ENCODE measurements around the gene TP73. TPM values are rescaled to one million over a fixed set of nuclear protein-coding genes. Genes with fewer than 3 reads are reported as not detected.

TP73 gene
- total and polyA plus RNA-seq, 4 experiments from 2014 or later = 0.15 to 0.17 TPM; not detected in 2

DNA sequence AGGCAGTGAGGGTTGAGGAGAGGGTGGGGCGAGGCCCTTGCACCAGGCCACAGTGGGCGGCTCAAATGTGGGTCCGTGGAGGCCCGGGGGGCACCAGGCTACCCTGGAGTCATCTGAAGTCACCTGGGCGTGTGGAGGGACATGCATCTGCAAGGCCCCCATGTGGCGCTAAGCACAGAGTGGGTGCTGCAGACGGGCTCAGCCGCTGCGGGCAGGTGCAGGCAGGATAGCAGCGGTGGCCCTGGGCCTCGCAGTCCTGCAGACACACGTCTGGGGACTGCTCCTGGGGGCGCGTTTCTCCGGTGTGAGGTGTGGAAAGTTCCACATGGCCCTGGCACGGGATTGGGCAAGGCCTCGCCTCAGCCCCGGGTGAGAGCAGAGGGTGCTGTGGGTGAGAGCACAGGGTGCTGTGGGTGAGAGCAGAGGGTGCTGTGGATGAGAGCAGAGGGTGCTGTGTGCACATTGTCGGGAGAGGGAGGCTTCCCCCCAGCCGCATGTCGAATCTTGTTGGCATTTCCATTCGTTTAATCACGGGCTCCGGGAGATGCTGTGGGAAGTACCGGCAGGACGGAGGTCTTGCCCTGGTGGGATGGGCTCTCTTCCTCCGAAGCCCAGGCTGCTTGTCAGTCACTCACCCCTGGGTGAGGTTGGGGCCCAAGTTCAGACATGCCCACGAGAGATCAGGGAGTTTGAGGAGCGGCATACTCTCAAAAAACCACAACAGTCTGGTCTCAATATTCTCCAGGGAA is 46.5 kb downstream of the TP73 start:
- Histone ChIP-seq H3K9me3 (ENCODE audit: control insufficient read depth in 1 of 2, low read length in 2 of 2) (no peaks in the 10 kb centered on the region), H3K36me3 (ENCODE audit: insufficient read depth, low read length) (no peaks in the 10 kb centered on the region), H3K4me1 (ENCODE audit: insufficient read depth, low read length) (no peaks in the 10 kb centered on the region), H3K27me3 (ENCODE audit: insufficient read depth, low read length) (no peaks in the 10 kb centered on the region), H3K4me3 (ENCODE audit: low read length in 2 of 2) (no peak overlapping the region), H3K27ac (ENCODE audit: low read depth, low read length) (no peak overlapping the region)
- peak in 1 of 5 donors; percentile 11 for DNase-seq
- Mint-ChIP-seq H3K27ac (no peak overlapping the region), H3K4me3 (no peak overlapping the region), H3K9me3 (no peaks in the 10 kb centered on the region), H3K36me3 (no peaks in the 10 kb centered on the region), H3K27me3 (peaks cover 4 to 6% of the 10 kb centered on the region in 2 donors), H3K4me1 (peaks cover 0 to 5% (median 2%) of the 10 kb centered on the region in 4 donors)
- CTCF ChIA-PET (ENCODE audit: partially characterized antibody) = no interaction called here
- POLR2A ChIA-PET (ENCODE audit: partially characterized antibody) = no interaction called here
- intact Hi-C loops (cut with micrococcal nuclease) = no loop called here

DNA sequence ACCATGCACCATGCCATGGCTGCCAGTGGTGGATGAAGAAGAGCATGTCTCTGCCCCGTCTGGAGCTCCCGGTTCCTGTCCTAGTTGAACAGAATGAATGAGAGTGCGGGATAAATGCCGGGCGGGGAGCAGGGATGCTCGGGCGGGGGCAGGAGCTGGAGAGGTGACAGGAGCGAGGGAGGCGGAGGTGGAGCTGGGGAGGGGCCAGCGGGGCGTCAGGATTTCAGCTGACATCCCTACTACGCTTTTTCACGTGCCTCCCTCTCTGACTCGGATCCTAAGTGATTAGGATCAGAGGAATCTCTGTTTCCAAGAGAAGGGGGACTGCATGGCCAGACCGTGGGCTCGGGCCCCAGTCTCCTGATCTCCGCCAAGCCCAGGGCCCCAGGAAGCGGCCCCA is 47.3 kb downstream of the TP73 start:
- ChIA-PET CTCF (ENCODE audit: partially characterized antibody) (no interaction called here), POLR2A (ENCODE audit: partially characterized antibody) (no interaction called here)
- Histone ChIP-seq H3K27ac (ENCODE audit: low read depth, low read length) (no peak overlapping the region), H3K4me1 (ENCODE audit: insufficient read depth, low read length) (no peaks in the 10 kb centered on the region), H3K27me3 (ENCODE audit: insufficient read depth, low read length) (no peaks in the 10 kb centered on the region), H3K36me3 (ENCODE audit: insufficient read depth, low read length) (no peaks in the 10 kb centered on the region), H3K4me3 (ENCODE audit: low read length in 2 of 2) (no peak overlapping the region), H3K9me3 (ENCODE audit: control insufficient read depth in 1 of 2, low read length in 2 of 2) (no peaks in the 10 kb centered on the region)
- DNase-seq = peak in 1 of 5 donors; percentile 7
- intact Hi-C loops (cut with micrococcal nuclease) = no loop called here
- Mint-ChIP-seq H3K9me3 (no peaks in the 10 kb centered on the region), H3K4me3 (no peak overlapping the region), H3K36me3 (no peaks in the 10 kb centered on the region), H3K27me3 (peaks cover 6% of the 10 kb centered on the region in 2 donors), H3K27ac (no peak overlapping the region), H3K4me1 (peaks cover 3 to 10% (median 6%) of the 10 kb centered on the region in 4 donors)

DNA sequence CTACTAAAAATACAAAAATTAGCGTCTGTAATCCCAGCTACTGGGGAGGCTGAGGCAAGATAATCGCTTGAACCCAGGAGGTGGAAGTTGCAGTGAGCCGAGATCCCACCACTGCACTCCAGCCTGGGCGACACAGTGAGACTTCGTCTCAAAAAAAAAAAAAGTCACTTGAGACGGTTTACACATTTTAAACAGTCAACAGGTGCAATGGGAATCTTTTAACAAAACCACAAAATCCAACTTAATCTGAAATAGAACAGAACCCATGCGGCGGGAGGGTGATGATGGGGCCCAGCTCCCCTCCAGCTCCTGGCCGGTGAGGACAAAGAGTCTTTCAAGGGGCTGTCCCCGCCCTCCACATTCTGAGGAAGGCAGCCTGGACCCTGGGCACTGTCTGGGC is 48.3 kb downstream of the TP73 start:
- H3K27ac ChIP-seq (ENCODE audit: low read depth, low read length) = no peak overlapping the region
- H3K9me3 ChIP-seq (ENCODE audit: control insufficient read depth in 1 of 2, low read length in 2 of 2) = no peaks in the 10 kb centered on the region
- no peaks in the 10 kb centered on the region for H3K36me3 Mint-ChIP-seq
- no peak overlapping the region for H3K27ac Mint-ChIP-seq
- no peaks in the 10 kb centered on the region for H3K27me3 ChIP-seq (ENCODE audit: insufficient read depth, low read length)
- H3K4me1 Mint-ChIP-seq = peaks cover 3 to 10% (median 6%) of the 10 kb centered on the region in 4 donors
- H3K9me3 Mint-ChIP-seq = no peaks in the 10 kb centered on the region
- peaks cover 6% of the 10 kb centered on the region in 2 donors for H3K27me3 Mint-ChIP-seq
- CTCF ChIA-PET (ENCODE audit: partially characterized antibody) = no interaction called here
- no peak overlapping the region for H3K4me3 Mint-ChIP-seq
- intact Hi-C loops (cut with micrococcal nuclease) = no loop called here
- POLR2A ChIA-PET (ENCODE audit: partially characterized antibody) = no interaction called here
- no peaks in the 10 kb centered on the region for H3K36me3 ChIP-seq (ENCODE audit: insufficient read depth, low read length)
- H3K4me1 ChIP-seq (ENCODE audit: insufficient read depth, low read length) = no peaks in the 10 kb centered on the region
- H3K4me3 ChIP-seq (ENCODE audit: low read length in 2 of 2) = no peak overlapping the region
- DNase-seq = no peak

DNA sequence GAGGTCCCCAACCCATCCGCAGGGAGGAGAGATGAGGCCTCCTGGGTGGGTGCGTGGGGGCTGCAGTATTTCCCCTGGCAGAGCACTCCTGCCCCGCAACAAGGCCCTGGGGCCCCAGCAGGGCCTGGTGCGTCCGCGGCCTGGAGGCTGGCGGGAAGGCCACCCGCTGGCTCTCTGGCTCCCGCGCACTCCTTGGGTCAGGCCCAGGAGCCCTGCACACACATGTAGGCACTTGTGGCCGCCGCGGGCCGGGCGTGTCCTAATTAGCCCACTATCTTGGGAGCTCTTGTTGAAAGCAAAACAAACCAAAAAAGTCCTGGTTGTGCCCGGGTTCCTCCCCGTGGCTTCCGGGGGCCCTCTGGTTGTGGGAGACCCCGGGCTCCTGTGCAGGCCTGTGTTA is 50.2 kb downstream of the TP73 start:
- Mint-ChIP-seq H3K9me3 (no peaks in the 10 kb centered on the region), H3K36me3 (no peaks in the 10 kb centered on the region), H3K4me1 (peaks cover 3 to 6% (median 5%) of the 10 kb centered on the region in 4 donors), H3K27me3 (peaks cover 8 to 11% of the 10 kb centered on the region in 2 donors), H3K27ac (no peak overlapping the region), H3K4me3 (no peak overlapping the region)
- no peaks in the 10 kb centered on the region for H3K4me1 ChIP-seq (ENCODE audit: insufficient read depth, low read length)
- no peaks in the 10 kb centered on the region for H3K27me3 ChIP-seq (ENCODE audit: insufficient read depth, low read length)
- no peaks in the 10 kb centered on the region for H3K36me3 ChIP-seq (ENCODE audit: insufficient read depth, low read length)
- CTCF ChIA-PET (ENCODE audit: partially characterized antibody) = interaction anchor here (1.2 kb wide), 1 partner anchor 22 kb away, joined by 3 read pairs; no protein-coding TSS in a partner anchor
- no peak overlapping the region for H3K27ac ChIP-seq (ENCODE audit: low read depth, low read length)
- intact Hi-C loops (cut with micrococcal nuclease) = no loop called here
- no peak for DNase-seq
- no peaks in the 10 kb centered on the region for H3K9me3 ChIP-seq (ENCODE audit: control insufficient read depth in 1 of 2, low read length in 2 of 2)
- POLR2A ChIA-PET (ENCODE audit: partially characterized antibody) = no interaction called here
- H3K4me3 ChIP-seq (ENCODE audit: low read length in 2 of 2) = no peak overlapping the region

DNA sequence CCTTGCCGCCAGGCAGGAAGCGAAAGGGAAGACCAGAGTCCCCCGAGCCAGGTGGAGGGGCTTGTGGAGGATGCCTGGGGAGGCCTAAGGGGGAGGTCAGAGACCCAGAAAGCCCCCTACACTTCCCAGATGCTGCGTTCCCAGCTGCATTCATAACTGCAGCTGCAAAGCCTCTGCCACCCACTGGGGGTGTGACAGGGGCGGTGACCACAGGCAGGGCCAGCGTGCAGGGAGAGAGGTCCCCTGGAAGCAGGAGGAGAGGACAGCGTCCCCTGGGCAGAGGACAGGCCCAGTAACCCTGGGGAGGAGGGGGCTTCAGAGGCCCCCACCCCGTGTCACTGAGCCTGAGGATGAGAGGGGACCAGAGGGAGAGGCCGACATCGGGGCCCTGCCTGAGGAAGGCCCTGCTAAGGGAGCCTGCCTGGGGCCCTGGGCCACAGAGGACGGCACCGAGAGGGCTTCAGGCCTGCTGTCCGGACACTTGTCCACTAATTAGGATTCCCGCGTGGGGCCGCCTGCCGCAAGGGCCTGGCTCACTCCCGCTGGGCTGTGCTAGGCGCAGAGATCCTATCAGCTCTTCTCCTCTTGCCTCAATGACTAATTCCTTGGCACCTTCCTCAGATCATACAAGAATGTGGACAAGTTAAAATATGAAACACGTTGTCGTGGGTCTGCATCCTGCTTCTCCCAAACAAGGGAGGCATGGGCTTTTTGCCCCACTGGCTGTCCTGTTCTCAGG is 50.8 kb downstream of the TP73 start:
- H3K4me1 Mint-ChIP-seq = peaks cover 3 to 6% (median 5%) of the 10 kb centered on the region in 4 donors
- ChIA-PET POLR2A (ENCODE audit: partially characterized antibody) (no interaction called here), CTCF (ENCODE audit: partially characterized antibody) (interaction anchor here (1.2 kb wide), 1 partner anchor 22 kb away, joined by 3 read pairs; no protein-coding TSS in a partner anchor)

DNA sequence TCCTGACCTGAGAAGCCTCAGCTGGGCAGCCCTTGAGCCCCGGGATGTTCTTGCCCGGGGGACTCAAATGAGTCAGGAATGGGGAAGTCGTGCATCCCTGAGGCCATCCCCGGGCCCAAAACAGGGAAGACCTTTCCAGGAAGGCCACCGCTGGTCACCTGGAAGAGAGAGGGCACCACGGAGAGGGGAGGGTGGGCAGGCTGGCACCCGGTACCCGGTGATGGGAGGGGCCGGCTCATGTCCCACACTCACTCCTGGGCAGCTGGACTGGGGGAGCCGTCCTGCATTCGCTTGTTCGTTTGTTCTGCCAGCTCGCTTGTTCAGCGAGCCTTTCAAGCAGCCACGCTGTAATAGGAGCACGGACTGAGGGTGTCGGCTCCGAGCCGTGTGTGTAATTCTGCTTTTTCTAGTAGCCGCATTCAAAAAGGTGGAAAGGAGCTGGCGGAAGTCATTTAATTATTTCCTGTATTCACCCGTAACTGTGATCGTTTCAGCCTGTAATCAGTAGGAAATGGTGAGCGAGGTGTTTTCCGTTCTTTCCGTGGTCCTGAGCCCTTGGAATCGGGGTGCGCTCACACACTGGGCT is 51.6 kb downstream of the TP73 start:
- Mint-ChIP-seq H3K36me3 (no peaks in the 10 kb centered on the region), H3K4me1 (peaks cover 3 to 6% (median 5%) of the 10 kb centered on the region in 4 donors), H3K9me3 (no peaks in the 10 kb centered on the region), H3K27ac (peak overlapping the region in 2 of 7 donors; percentile 16 to 48), H3K4me3 (peak overlapping the region in 5 of 8 donors; percentile 44 to 61 (median 49)), H3K27me3 (peaks cover 10 to 11% of the 10 kb centered on the region in 2 donors)
- CTCF ChIA-PET (ENCODE audit: partially characterized antibody) = no interaction called here
- no peaks in the 10 kb centered on the region for H3K27me3 ChIP-seq (ENCODE audit: insufficient read depth, low read length)
- no peaks in the 10 kb centered on the region for H3K9me3 ChIP-seq (ENCODE audit: control insufficient read depth in 1 of 2, low read length in 2 of 2)
- H3K27ac ChIP-seq (ENCODE audit: low read depth, low read length) = no peak overlapping the region
- DNase-seq = no peak
- no peaks in the 10 kb centered on the region for H3K36me3 ChIP-seq (ENCODE audit: insufficient read depth, low read length)
- intact Hi-C loops (cut with micrococcal nuclease) = no loop called here
- no peaks in the 10 kb centered on the region for H3K4me1 ChIP-seq (ENCODE audit: insufficient read depth, low read length)
- no peak overlapping the region for H3K4me3 ChIP-seq (ENCODE audit: low read length in 2 of 2)
- POLR2A ChIA-PET (ENCODE audit: partially characterized antibody) = no interaction called here

More for the DNA sequence above, 50.8 kb downstream of the TP73 start:
- intact Hi-C loops (cut with micrococcal nuclease) = no loop called here
- H3K4me3 Mint-ChIP-seq = no peak overlapping the region
- no peak overlapping the region for H3K4me3 ChIP-seq (ENCODE audit: low read length in 2 of 2)
- H3K9me3 ChIP-seq (ENCODE audit: control insufficient read depth in 1 of 2, low read length in 2 of 2) = no peaks in the 10 kb centered on the region
- no peak for DNase-seq
- no peaks in the 10 kb centered on the region for H3K27me3 ChIP-seq (ENCODE audit: insufficient read depth, low read length)
- no peak overlapping the region for H3K27ac ChIP-seq (ENCODE audit: low read depth, low read length)
- H3K9me3 Mint-ChIP-seq = no peaks in the 10 kb centered on the region
- no peaks in the 10 kb centered on the region for H3K4me1 ChIP-seq (ENCODE audit: insufficient read depth, low read length)
- H3K27ac Mint-ChIP-seq = peak overlapping the region in 1 of 7 donors; percentile 48
- no peaks in the 10 kb centered on the region for H3K36me3 ChIP-seq (ENCODE audit: insufficient read depth, low read length)
- H3K36me3 Mint-ChIP-seq = no peaks in the 10 kb centered on the region
- H3K27me3 Mint-ChIP-seq = peaks cover 8 to 9% of the 10 kb centered on the region in 2 donors

DNA sequence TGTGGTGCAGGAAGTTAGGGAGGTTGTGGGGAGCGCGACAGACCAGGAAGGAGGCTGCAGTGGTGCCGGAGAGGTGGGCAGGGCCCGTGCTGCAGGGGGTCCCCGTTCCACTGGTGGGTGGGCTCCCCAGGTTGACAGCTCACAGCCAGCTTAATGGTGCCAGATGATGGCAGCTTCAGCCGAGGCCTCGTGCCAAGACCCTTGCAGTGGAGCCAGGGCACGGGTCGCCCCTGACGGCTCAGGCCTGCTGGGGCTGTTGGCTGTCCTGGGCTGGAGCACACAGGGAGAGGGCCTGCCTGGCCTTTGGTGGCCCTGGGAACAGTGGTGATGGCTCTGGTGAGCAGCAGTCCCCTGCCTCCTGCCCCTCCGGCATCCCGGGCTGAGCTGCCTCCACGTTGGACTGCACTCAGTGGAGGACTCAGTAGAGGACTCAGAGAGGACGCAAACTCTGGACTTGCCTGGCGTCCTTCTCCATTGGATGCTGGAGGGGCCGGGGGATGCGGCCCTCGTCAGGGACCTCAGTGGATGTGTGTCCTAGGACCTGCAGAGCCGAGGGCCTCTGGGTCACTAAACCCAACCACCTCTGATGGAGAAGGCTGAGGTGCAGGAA is 53.1 kb downstream of the TP73 start:
- Mint-ChIP-seq H3K27ac (no peak overlapping the region), H3K27me3 (peaks cover 7 to 11% of the 10 kb centered on the region in 2 donors), H3K36me3 (no peaks in the 10 kb centered on the region), H3K4me3 (no peak overlapping the region), H3K9me3 (no peaks in the 10 kb centered on the region), H3K4me1 (peaks cover 3 to 6% (median 5%) of the 10 kb centered on the region in 4 donors)
- H3K4me1 ChIP-seq (ENCODE audit: insufficient read depth, low read length) = no peaks in the 10 kb centered on the region
- no peak overlapping the region for H3K4me3 ChIP-seq (ENCODE audit: low read length in 2 of 2)
- no peak overlapping the region for H3K27ac ChIP-seq (ENCODE audit: low read depth, low read length)
- H3K27me3 ChIP-seq (ENCODE audit: insufficient read depth, low read length) = no peaks in the 10 kb centered on the region
- ChIA-PET POLR2A (ENCODE audit: partially characterized antibody) (no interaction called here), CTCF (ENCODE audit: partially characterized antibody) (no interaction called here)
- DNase-seq = no peak
- H3K9me3 ChIP-seq (ENCODE audit: control insufficient read depth in 1 of 2, low read length in 2 of 2) = no peaks in the 10 kb centered on the region
- intact Hi-C loops (cut with micrococcal nuclease) = no loop called here
- no peaks in the 10 kb centered on the region for H3K36me3 ChIP-seq (ENCODE audit: insufficient read depth, low read length)

Data from CD4-positive, alpha-beta memory T cell (primary cell).